ENCODE results near the gene F13B. TPM values are rescaled to one million over a fixed set of nuclear protein-coding genes. Genes with fewer than 3 reads are reported as not detected.

F13B gene
- total and polyA plus RNA-seq, 2 of the 4 experiments (the other 2 are of a cell fraction) = not detected

GRCh38 chr1:197008861-197009260, 58.2 kb downstream of the F13B start:
- TF ChIP-seq MAFK (IDR thresholded peaks at IDR 0.05; ENCODE audit: low read depth, low read length) (no peak), CHD1 (IDR thresholded peaks at IDR 0.05; ENCODE audit: low read depth, low read length) (no peak), CTCF (conservative IDR thresholded peaks at IDR 0.05; ENCODE audit: low read depth, low read length) (no peak), FOS (IDR thresholded peaks at IDR 0.05; ENCODE audit: low read depth, low read length) (no peak), MXI1 (IDR thresholded peaks at IDR 0.05; ENCODE audit: borderline replicate concordance, low read depth, low read length) (no peak), RCOR1 (IDR thresholded peaks at IDR 0.05; ENCODE audit: insufficient replicate concordance, low read length) (no peak), RFX5 (IDR thresholded peaks at IDR 0.05; ENCODE audit: low read depth, low read length) (no peak)
- no peak overlapping the region for H3K56ac ChIP-seq (ENCODE audit: extremely low read depth, insufficient read depth, low read length)
- no peak overlapping the region for H2AK5ac ChIP-seq (ENCODE audit: low read depth, low read length)
- H2AK9ac ChIP-seq (replicated peaks; ENCODE audit: low read depth, low read length, poor library complexity) = no peak overlapping the region
- 33% methylated on average over 1 of the region's 6 CpGs; no CpG with 5 or more reads in 1 of the 2 experiments for WGBS, 2 experiments (ENCODE audit: extremely low coverage in 2 of 2, insufficient read length in 1 of 2)
- no peak overlapping the region for H2BK20ac ChIP-seq (ENCODE audit: low read depth, low read length)
- no peaks in the 10 kb centered on the region for H3K4me1 ChIP-seq (ENCODE audit: control insufficient read depth, insufficient read depth, low read length)
- DNase-seq (no peak), ATAC-seq (ENCODE audit: low read depth) (no peak)
- no peak overlapping the region for H2BK15ac ChIP-seq (ENCODE audit: low read depth, low read length)
- H2AFZ ChIP-seq (replicated peaks; ENCODE audit: low read length, poor library complexity) = no peak overlapping the region
- H3K9me1 ChIP-seq (ENCODE audit: insufficient read depth, low read length) = no peaks in the 10 kb centered on the region
- in situ Hi-C loops (cut with MboI; ENCODE audit: low sequenced_read_pairs) (no loop called here), dilution Hi-C loops (cut with HindIII; ENCODE audit: low sequenced_read_pairs, unreplicated experiment) (no loop called here), intact Hi-C loops (cut with micrococcal nuclease) (no loop called here)
- no peak overlapping the region for H3K27ac ChIP-seq (ENCODE audit: insufficient read depth, low read length)
- H3K23ac ChIP-seq (ENCODE audit: low read depth, low read length) = no peak overlapping the region
- H3K9me3 ChIP-seq (ENCODE audit: control insufficient read depth, insufficient read depth, low read length) = no peaks in the 10 kb centered on the region
- no TSS peak for BruUV-seq (replicated peaks)
- H3K9ac ChIP-seq (ENCODE audit: low read depth, low read length) = no peak overlapping the region
- no peaks in the 10 kb centered on the region for H3K27me3 ChIP-seq (ENCODE audit: control insufficient read depth, insufficient read depth, low read length)
- no peak overlapping the region for H2BK120ac ChIP-seq (ENCODE audit: low read depth, low read length)
- POLR2A ChIA-PET (ENCODE audit: unreplicated experiment) = no interaction called here
- H3K18ac ChIP-seq (ENCODE audit: low read depth, low read length) = no peak overlapping the region
- no peak overlapping the region for H3K4ac ChIP-seq (ENCODE audit: low read depth, low read length)
- no peak overlapping the region for H4K91ac ChIP-seq (ENCODE audit: insufficient read depth, low read depth, low read length)
- H3K4me2 ChIP-seq (ENCODE audit: low read depth, low read length) = no peak overlapping the region
- no peaks in the 10 kb centered on the region for H4K20me1 ChIP-seq (ENCODE audit: insufficient read depth, low read length)
- no peak overlapping the region for H4K5ac ChIP-seq (ENCODE audit: low read depth, low read length)
- CTCF ChIA-PET = no interaction called here
- no peak overlapping the region for H4K8ac ChIP-seq (ENCODE audit: low read depth in 2 of 2, low read length in 2 of 2)
- no peaks in the 10 kb centered on the region for H3K79me1 ChIP-seq (ENCODE audit: low read depth in 1 of 2, low read length in 2 of 2)
- H3K4me3 ChIP-seq (ENCODE audit: insufficient read depth, low read depth, low read length) = no peak overlapping the region
- H3K14ac ChIP-seq (replicated peaks; ENCODE audit: low read depth, low read length) = no peak overlapping the region
- H3K36me3 ChIP-seq (ENCODE audit: control insufficient read depth, insufficient read depth, low read length) = no peaks in the 10 kb centered on the region
- H2BK5ac ChIP-seq (ENCODE audit: low read depth, low read length, poor library complexity, severe bottlenecking) = no peak overlapping the region
